HG02973 (cell line): ENCODE measurements around the gene DMXL2.
"Not testable (repeated sequence)": the region's sequence is repeated elsewhere in the genome, so short reads cannot be mapped to it uniquely, and the experiment has no call there.

Source experiments
- ATAC-seq: cut with Tn5 transposase; IDR thresholded peaks from one replicate; pipeline ENCODE4 v1.9.1; 2021; ENCODE audit warnings: moderate library complexity; ENCODE audit not compliant: unreplicated experiment

The DMXL2 gene

GRCh38 chr15:51622604-51623370 lies at the start of gene DMXL2:
DMXL2 (minus strand) TSS chr15:51622771; CDS start chr15:51622545, 226 bp downstream.
- peak; percentile 27 for ATAC-seq

GRCh38 chr15:51672155-51672687 lies 49.6 kb upstream of the DMXL2 start:
- no peak for ATAC-seq

- ATAC-seq = no peak
Observed at GRCh38 chr15:51669381-51669780, 46.8 kb upstream of the DMXL2 start.

GRCh38 chr15:51668446-51668845 lies 45.9 kb upstream of the DMXL2 start:
- ATAC-seq = no peak

- ATAC-seq = no peak
Observed at GRCh38 chr15:51667478-51667877, 44.9 kb upstream of the DMXL2 start.

GRCh38 chr15:51661072-51661471 lies 38.5 kb upstream of the DMXL2 start:
- ATAC-seq = no peak

GRCh38 chr15:51658664-51659063 lies 36.1 kb upstream of the DMXL2 start:
- ATAC-seq = no peak

- ATAC-seq = not testable (repeated sequence)
Observed at GRCh38 chr15:51655401-51656057, 33.0 kb upstream of the DMXL2 start.

GRCh38 chr15:51652084-51652668 lies 29.6 kb upstream of the DMXL2 start:
- ATAC-seq = no peak

- ATAC-seq = peak; percentile 63
Observed at GRCh38 chr15:51649659-51650521, 27.3 kb upstream of the DMXL2 start.

GRCh38 chr15:51648643-51649042 lies 26.1 kb upstream of the DMXL2 start:
- ATAC-seq = not testable (repeated sequence)

GRCh38 chr15:51648101-51648500 lies 25.5 kb upstream of the DMXL2 start:
- not testable (repeated sequence) for ATAC-seq

GRCh38 chr15:51647128-51647562 lies 24.6 kb upstream of the DMXL2 start:
- ATAC-seq = no peak

GRCh38 chr15:51642696-51643095 lies 20.1 kb upstream of the DMXL2 start:
- no peak for ATAC-seq

- ATAC-seq = no peak
Observed at GRCh38 chr15:51641490-51642130, 19.0 kb upstream of the DMXL2 start.

GRCh38 chr15:51634591-51635198 lies 12.1 kb upstream of the DMXL2 start:
- no peak for ATAC-seq

- ATAC-seq = no peak
Observed at GRCh38 chr15:51629612-51630011, 7.0 kb upstream of the DMXL2 start.

- peak; percentile 35 for ATAC-seq
Observed at GRCh38 chr15:51625236-51625635, 2.7 kb upstream of the DMXL2 start.

- no peak for ATAC-seq
Observed at GRCh38 chr15:51624022-51624421, 1.5 kb upstream of the DMXL2 start.
